HG03565 (cell line): ENCODE data around the gene CD200.
"Not testable (repeated sequence)": the region's sequence is repeated elsewhere in the genome, so short reads cannot be mapped to it uniquely, and the experiment has no call there.

Experiments used
- ATAC-seq: cut with Tn5 transposase; IDR thresholded peaks from one replicate; pipeline ENCODE4 v1.9.1; 2021; ENCODE audit warnings: mild to moderate bottlenecking, moderate library complexity; ENCODE audit not compliant: unreplicated experiment

Gene CD200

GRCh38 chr3:112357930-112358780 lies 25.2 kb downstream of the CD200 start:
- ATAC-seq, result no peak

GRCh38 chr3:112360561-112360960 lies 27.6 kb downstream of the CD200 start:
- no peak for ATAC-seq

- no peak for ATAC-seq
These were observed 29.3 kb downstream of the CD200 start for GRCh38 chr3:112362221-112362620.

- ATAC-seq, result peak; percentile 39
These were observed 31.3 kb downstream of the CD200 start for GRCh38 chr3:112364291-112364690.

- no peak for ATAC-seq
These were observed 32.1 kb downstream of the CD200 start for GRCh38 chr3:112365035-112365434.

GRCh38 chr3:112365636-112366035 lies 32.7 kb downstream of the CD200 start:
- no peak for ATAC-seq

GRCh38 chr3:112366522-112366921 lies 33.6 kb downstream of the CD200 start:
- no peak for ATAC-seq

- ATAC-seq, result no peak
These were observed 38.6 kb downstream of the CD200 start for GRCh38 chr3:112371569-112371968.

GRCh38 chr3:112372396-112372795 lies 39.4 kb downstream of the CD200 start:
- ATAC-seq, result no peak

- no peak for ATAC-seq
These were observed 40.5 kb downstream of the CD200 start for GRCh38 chr3:112373476-112373875.

- no peak for ATAC-seq
These were observed 41.0 kb downstream of the CD200 start for GRCh38 chr3:112373924-112374323.

GRCh38 chr3:112374333-112374734 lies 41.4 kb downstream of the CD200 start:
- no peak for ATAC-seq

- ATAC-seq, result no peak
These were observed 42.2 kb downstream of the CD200 start for GRCh38 chr3:112375117-112375516.

GRCh38 chr3:112376241-112376911 lies 43.4 kb downstream of the CD200 start:
- no peak for ATAC-seq

- no peak for ATAC-seq
These were observed 44.0 kb downstream of the CD200 start for GRCh38 chr3:112376992-112377391.

- no peak for ATAC-seq
These were observed 44.7 kb downstream of the CD200 start for GRCh38 chr3:112377568-112378071.

GRCh38 chr3:112378347-112378746 lies 45.4 kb downstream of the CD200 start:
- not testable (repeated sequence) for ATAC-seq

GRCh38 chr3:112379020-112379690 lies 46.2 kb downstream of the CD200 start:
- no peak for ATAC-seq

GRCh38 chr3:112381673-112382542 lies 49.0 kb downstream of the CD200 start:
- no peak for ATAC-seq

- ATAC-seq, result no peak
These were observed 49.7 kb downstream of the CD200 start for GRCh38 chr3:112382543-112383160.
